GM21825 (cell line): ENCODE data around the gene CCDC124.
"Not testable (repeated sequence)": the region's sequence is repeated elsewhere in the genome, so short reads cannot be mapped to it uniquely, and the experiment has no call there.

Source experiments
- ATAC-seq: cut with Tn5 transposase; IDR thresholded peaks from one replicate; pipeline ENCODE4 v1.9.1; 2021; ENCODE audit warnings: mild to moderate bottlenecking, moderate library complexity; ENCODE audit not compliant: unreplicated experiment

Gene CCDC124

GRCh38 chr19:17977488-17977887, 44.7 kb downstream of the CCDC124 start:
- ATAC-seq: no peak

- ATAC-seq: no peak
Observed at GRCh38 chr19:17981611-17982010, 48.8 kb downstream of the CCDC124 start.

- no peak for ATAC-seq
Observed at GRCh38 chr19:17982430-17982829, 49.6 kb downstream of the CCDC124 start.

GRCh38 chr19:17985037-17985818, 52.4 kb downstream of the CCDC124 start:
- no peak for ATAC-seq

GRCh38 chr19:17986569-17986968, 53.8 kb downstream of the CCDC124 start:
- not testable (repeated sequence) for ATAC-seq

- no peak for ATAC-seq
Observed at GRCh38 chr19:17988161-17988560, 55.3 kb downstream of the CCDC124 start.

GRCh38 chr19:17989425-17990094, 56.7 kb downstream of the CCDC124 start:
- no peak for ATAC-seq

- no peak for ATAC-seq
Observed at GRCh38 chr19:17993076-17993813, 60.4 kb downstream of the CCDC124 start.
